HepG2 (cell line): ENCODE data around the gene FAM156B. TPM values are rescaled to one million over a fixed set of nuclear protein-coding genes. Genes with fewer than 3 reads are reported as not detected.

Experiments
- CERS6 ChIP-seq: sonication (generic); formaldehyde crosslinking; IDR thresholded peaks from 2 replicates; pipeline ENCODE4 v1.5.0; 2020; ENCODE audit warnings: missing genetic modification reagents
- CHD4 ChIP-seq: fragments of 200-600 bp; sonication (generic); IDR thresholded peaks from 2 replicates; pipeline ENCODE4 v1.7.0; 2017; ENCODE audit warnings: mild to moderate bottlenecking, low read length, borderline replicate concordance
- EEA1 ChIP-seq: sonication (generic); formaldehyde crosslinking; IDR thresholded peaks from 2 replicates; pipeline ENCODE4 v1.5.1; 2020; ENCODE audit warnings: mild to moderate bottlenecking, missing genetic modification reagents, borderline replicate concordance
- GLI4 ChIP-seq: sonication (generic); formaldehyde crosslinking; IDR thresholded peaks from 2 replicates; pipeline ENCODE4 v1.5.1; 2020; ENCODE audit warnings: missing genetic modification reagents, mild to moderate bottlenecking, moderate library complexity, borderline replicate concordance
- SP1 ChIP-seq, 2 experiments: fragments of 450-650 bp in 1 of 2; sonication (generic) in 1 of 2; formaldehyde crosslinking in 1 of 2; IDR thresholded peaks; 2 replicates each; pipeline versions ENCODE4 v1.4.0 to v1.6.1; 2016 to 2020; ENCODE audit warnings: missing genetic modification reagents in 1 of 2
- ZBTB46 ChIP-seq: sonication (generic); formaldehyde crosslinking; IDR thresholded peaks from 2 replicates; pipeline ENCODE4 v1.4.0; 2020; ENCODE audit warnings: mild to moderate bottlenecking, missing genetic modification reagents, borderline replicate concordance
- ZHX2 ChIP-seq, 2 experiments: sonication (generic) in 1 of 2; formaldehyde crosslinking in 1 of 2; IDR thresholded peaks; 2 replicates each; pipeline versions ENCODE4 v1.6.1 to v1.9.0; 2014 to 2022; ENCODE audit warnings: antibody characterized with exemption in 1 of 2, borderline replicate concordance in 1 of 2, inconsistent platforms in 1 of 2, low read depth in 1 of 2, missing genetic modification reagents in 1 of 2
- ZMYM4 ChIP-seq: sonication (generic); formaldehyde crosslinking; IDR thresholded peaks from 2 replicates; pipeline ENCODE4 v1.8.1; 2023; ENCODE audit warnings: mild to moderate bottlenecking, missing genetic modification reagents
- ZNF17 ChIP-seq: sonication (generic); formaldehyde crosslinking; IDR thresholded peaks from 2 replicates; pipeline ENCODE4 v1.5.0; 2020; ENCODE audit warnings: mild to moderate bottlenecking, missing genetic modification reagents
- ZNF207 ChIP-seq: fragments of 450-650 bp; IDR thresholded peaks from 2 replicates; pipeline ENCODE4 v1.6.1; 2016; ENCODE audit warnings: antibody characterized with exemption, borderline replicate concordance
- ZNF281 ChIP-seq: sonication (generic); formaldehyde crosslinking; IDR thresholded peaks from 2 replicates; pipeline ENCODE4 v1.4.0; 2020; ENCODE audit warnings: missing genetic modification reagents, borderline replicate concordance
- ZNF337 ChIP-seq: sonication (generic); formaldehyde crosslinking; IDR thresholded peaks from 2 replicates; pipeline ENCODE4 v1.5.1; 2020; ENCODE audit warnings: missing genetic modification reagents, low read depth, mild to moderate bottlenecking, borderline replicate concordance
- ZNF614 ChIP-seq: IDR thresholded peaks from 2 replicates; pipeline ENCODE4 v1.6.1; 2018; ENCODE audit warnings: missing biosample characterization, missing genetic modification reagents, inconsistent platforms, borderline replicate concordance
- ZNF878 ChIP-seq: sonication (generic); formaldehyde crosslinking; IDR thresholded peaks from 2 replicates; pipeline ENCODE4 v1.8.1; 2023; ENCODE audit warnings: mild to moderate bottlenecking, missing genetic modification reagents, moderate library complexity
- polyA plus RNA-seq, 8 experiments: library from polyadenylated mRNA; depleted of rRNA in 3 of 8; stranded (reverse) in 7 of 8; unstranded in 1 of 8; fragments of >200 nt; fragmentation: Illumina TruSeq in 4 of 8; extraction: Trizol in 4 of 8; gene quantifications; 2 replicates each; pipeline versions ENCODE4 v1.2.1 to v1.2.3, GENCODE V29; 2011 to 2016; ENCODE audit warnings: low read depth in 4 of 8, missing spikeins in 1 of 8, mixed read lengths in 1 of 8; ENCODE audit not compliant: insufficient read depth in 1 of 8
- total RNA-seq, 5 experiments: library from RNA; depleted of rRNA; stranded (reverse); fragments of >200 nt; fragmentation: Illumina TruSeq; extraction: Trizol; gene quantifications; 2 replicates each; pipeline ENCODE4 v1.2.3, GENCODE V29; 2016; ENCODE audit warnings: low read depth in 1 of 5

The FAM156B gene
- total and polyA plus RNA-seq, 2 of the 13 experiments (the other 11 are each of a cell fraction or from before 2014, with no cell fraction given): 7.8 to 82.1 TPM

GRCh38 chrX:52934704-52935469, 37.8 kb downstream of the FAM156B start (continued):
- TF ChIP-seq SP1 (IDR thresholded peaks at IDR 0.05) (no peak), SP1 (CRISPR knock-in tag; IDR thresholded peaks at IDR 0.05) (no peak), ZNF337 (no peak), EEA1 (CRISPR knock-in tag) (no peak), CERS6 (CRISPR knock-in tag) (no peak), ZBTB46 (CRISPR knock-in tag) (no peak), ZNF878 (no peak), CHD4 (no peak), ZNF17 (0 out of 2 replicates have a peak, but pooled peaks have one; percentile 28), ZHX2 (IDR thresholded peaks at IDR 0.05; ENCODE audit: low read depth) (0 out of 2 replicates have a peak, but pooled peaks have one; percentile 55), ZHX2 (CRISPR knock-in tag; IDR thresholded peaks at IDR 0.05; ENCODE audit: borderline replicate concordance) (no peak), GLI4 (CRISPR knock-in tag) (peak; percentile 27; the same call in 1 of the 2 replicates), ZNF281 (CRISPR knock-in tag) (no peak; the same call in 1 of the 2 replicates), ZMYM4 (CRISPR knock-in tag) (peak; percentile 49), ZNF614 (CRISPR knock-in tag) (no peak), ZNF207 (no peak)
